B cell (primary cell): ENCODE data around the gene EPX.

Experiments used
- EZH2 ChIP-seq: IDR thresholded peaks from 2 replicates; pipeline ENCODE4 v1.6.1; 2012; ENCODE audit warnings: borderline replicate concordance, low read depth, mild to moderate bottlenecking, moderate library complexity, low read length; ENCODE audit not compliant: insufficient read depth, poor library complexity, severe bottlenecking
- TF ChIP-seq, protein P1 (sequence below): fragments of 200-600 bp; IDR thresholded peaks from one replicate; pipeline ENCODE4 v1.8.0; 2022; ENCODE audit warnings: antibody characterized with exemption, mild to moderate bottlenecking

DNA sequence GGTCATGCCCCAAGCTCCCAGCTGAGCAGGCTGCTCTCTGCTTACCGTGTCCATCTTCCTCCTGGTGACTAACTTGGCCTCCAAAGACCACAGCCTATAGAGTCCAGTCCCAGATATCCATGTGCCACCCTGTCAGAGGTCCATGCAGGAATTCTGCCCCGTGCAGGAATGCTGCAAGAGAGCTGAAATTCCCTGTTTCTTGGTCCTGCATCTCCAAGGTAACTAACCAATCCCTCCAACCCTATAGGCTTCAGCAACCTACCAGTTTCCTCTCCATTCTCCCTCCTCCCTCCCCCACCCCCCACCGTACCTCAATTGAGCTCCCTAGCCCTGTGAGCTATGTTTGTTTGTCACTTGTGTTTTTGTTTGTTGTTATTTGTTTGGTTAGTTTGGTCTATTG is 36.2 kb downstream of the EPX start:
- TF ChIP-seq, protein P1, sequence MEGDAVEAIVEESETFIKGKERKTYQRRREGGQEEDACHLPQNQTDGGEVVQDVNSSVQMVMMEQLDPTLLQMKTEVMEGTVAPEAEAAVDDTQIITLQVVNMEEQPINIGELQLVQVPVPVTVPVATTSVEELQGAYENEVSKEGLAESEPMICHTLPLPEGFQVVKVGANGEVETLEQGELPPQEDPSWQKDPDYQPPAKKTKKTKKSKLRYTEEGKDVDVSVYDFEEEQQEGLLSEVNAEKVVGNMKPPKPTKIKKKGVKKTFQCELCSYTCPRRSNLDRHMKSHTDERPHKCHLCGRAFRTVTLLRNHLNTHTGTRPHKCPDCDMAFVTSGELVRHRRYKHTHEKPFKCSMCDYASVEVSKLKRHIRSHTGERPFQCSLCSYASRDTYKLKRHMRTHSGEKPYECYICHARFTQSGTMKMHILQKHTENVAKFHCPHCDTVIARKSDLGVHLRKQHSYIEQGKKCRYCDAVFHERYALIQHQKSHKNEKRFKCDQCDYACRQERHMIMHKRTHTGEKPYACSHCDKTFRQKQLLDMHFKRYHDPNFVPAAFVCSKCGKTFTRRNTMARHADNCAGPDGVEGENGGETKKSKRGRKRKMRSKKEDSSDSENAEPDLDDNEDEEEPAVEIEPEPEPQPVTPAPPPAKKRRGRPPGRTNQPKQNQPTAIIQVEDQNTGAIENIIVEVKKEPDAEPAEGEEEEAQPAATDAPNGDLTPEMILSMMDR = no peak
- TF ChIP-seq EZH2 = no peak
